H9 (cell line): ENCODE data around the gene SQOR. TPM values are rescaled to one million over a fixed set of nuclear protein-coding genes. Genes with fewer than 3 reads are reported as not detected.

Experiments
- DNase-seq: peaks from one replicate; pipeline ENCODE4 v3.0.0-alpha.2; 2017
- H2AFZ ChIP-seq: one replicate; pipeline ENCODE4 v1.6.1; 2013; ENCODE audit warnings: mild to moderate bottlenecking, low read length, control low read depth, moderate library complexity
- H2AK5ac ChIP-seq: 2 replicates; pipeline ENCODE4 v1.6.1; 2013; ENCODE audit warnings: low read length, control low read depth, mixed read lengths; ENCODE audit not compliant: insufficient read length
- H2BK120ac ChIP-seq: one replicate; pipeline ENCODE4 v1.6.1; 2013; ENCODE audit warnings: low read depth, mild to moderate bottlenecking, low read length, control low read depth, inconsistent platforms; ENCODE audit not compliant: poor library complexity, severe bottlenecking
- H2BK12ac ChIP-seq: 2 replicates; pipeline ENCODE4 v1.6.1; 2013; ENCODE audit warnings: low read length, control low read depth, mixed read lengths, low read depth; ENCODE audit not compliant: insufficient read length
- H2BK15ac ChIP-seq: 2 replicates; pipeline ENCODE4 v1.6.1; 2013; ENCODE audit warnings: low read depth, low read length, control low read depth
- H2BK20ac ChIP-seq: one replicate; pipeline ENCODE4 v1.6.1; 2013; ENCODE audit warnings: low read depth, mild to moderate bottlenecking, low read length, control low read depth, inconsistent platforms; ENCODE audit not compliant: poor library complexity, severe bottlenecking
- H2BK5ac ChIP-seq: 2 replicates; pipeline ENCODE4 v1.6.1; 2013; ENCODE audit warnings: low read length, control low read depth, mixed read lengths; ENCODE audit not compliant: insufficient read length
- H3K14ac ChIP-seq: 2 replicates; pipeline ENCODE4 v1.6.1; 2013; ENCODE audit warnings: low read length, control low read depth; ENCODE audit not compliant: insufficient read depth
- H3K18ac ChIP-seq: 2 replicates; pipeline ENCODE4 v1.6.1; 2013; ENCODE audit warnings: low read depth, mild to moderate bottlenecking, mixed read lengths, low read length, control low read depth; ENCODE audit not compliant: insufficient read length
- H3K23ac ChIP-seq: 2 replicates; pipeline ENCODE4 v1.6.1; 2013; ENCODE audit warnings: low read length, control low read depth, mixed read lengths, low read depth; ENCODE audit not compliant: insufficient read length
- H3K23me2 ChIP-seq: 2 replicates; pipeline ENCODE4 v1.6.1; 2013; ENCODE audit warnings: low read depth, mild to moderate bottlenecking, mixed read lengths, low read length, control low read depth; ENCODE audit not compliant: insufficient read length, poor library complexity, severe bottlenecking
- H3K27ac ChIP-seq: 2 replicates; pipeline ENCODE4 v1.5.1; 2013; ENCODE audit warnings: low read length, control low read depth, mixed read lengths, low read depth; ENCODE audit not compliant: insufficient read length
- H3K27me3 ChIP-seq: 2 replicates; pipeline ENCODE4 v1.6.1; 2013; ENCODE audit warnings: low read length, control low read depth, inconsistent platforms; ENCODE audit not compliant: insufficient read depth
- H3K4ac ChIP-seq: 2 replicates; pipeline ENCODE4 v1.6.1; 2013; ENCODE audit warnings: low read depth, mild to moderate bottlenecking, control low read depth, inconsistent platforms, low read length, moderate library complexity
- H3K4me1 ChIP-seq: 2 replicates; pipeline ENCODE4 v1.6.1; 2013; ENCODE audit warnings: low read length, control low read depth, inconsistent platforms; ENCODE audit not compliant: insufficient read depth
- H3K4me2 ChIP-seq: 2 replicates; pipeline ENCODE4 v1.6.1; 2013; ENCODE audit warnings: low read length, control low read depth, mixed read lengths; ENCODE audit not compliant: insufficient read length, insufficient read depth
- H3K56ac ChIP-seq: 2 replicates; pipeline ENCODE4 v1.6.1; 2013; ENCODE audit warnings: low read depth, mild to moderate bottlenecking, mixed read lengths, low read length, control low read depth; ENCODE audit not compliant: insufficient read length
- H3K79me1 ChIP-seq: 2 replicates; pipeline ENCODE4 v1.6.1; 2013; ENCODE audit warnings: low read depth, mild to moderate bottlenecking, moderate library complexity, low read length, control low read depth, inconsistent platforms; ENCODE audit not compliant: insufficient read depth, poor library complexity, severe bottlenecking
- H3K79me2 ChIP-seq: 2 replicates; pipeline ENCODE4 v1.6.1; 2013; ENCODE audit warnings: low read length, control low read depth, inconsistent platforms; ENCODE audit not compliant: insufficient read depth
- H3K9ac ChIP-seq: 2 replicates; pipeline ENCODE4 v1.6.1; 2013; ENCODE audit warnings: low read length, control low read depth, mixed read lengths; ENCODE audit not compliant: insufficient read length; ENCODE audit errors: extremely low read depth
- H3K9me3 ChIP-seq: one replicate; pipeline ENCODE4 v1.6.1; 2013; ENCODE audit warnings: low read depth, low read length, inconsistent platforms; ENCODE audit not compliant: control insufficient read depth
- H3T11ph ChIP-seq: one replicate; pipeline ENCODE4 v1.6.1; 2013; ENCODE audit warnings: mild to moderate bottlenecking, low read length, control low read depth, inconsistent platforms
- H4K20me1 ChIP-seq: one replicate; pipeline ENCODE4 v1.6.1; 2013; ENCODE audit not compliant: control insufficient read depth, insufficient read length, insufficient read depth
- H4K5ac ChIP-seq: 2 replicates; pipeline ENCODE4 v1.6.1; 2013; ENCODE audit warnings: low read depth, mild to moderate bottlenecking, mixed read lengths, low read length, control low read depth; ENCODE audit not compliant: insufficient read length
- H4K8ac ChIP-seq: replicated peaks from 2 replicates; pipeline ENCODE4 v1.6.1; 2013; ENCODE audit warnings: low read length, control low read depth, mixed read lengths, low read depth; ENCODE audit not compliant: insufficient read length
- H4K91ac ChIP-seq: 2 replicates; pipeline ENCODE4 v1.6.1; 2013; ENCODE audit warnings: low read depth, mild to moderate bottlenecking, moderate library complexity, mixed read lengths, low read length, control low read depth; ENCODE audit not compliant: insufficient read length
- H3K27ac Mint-ChIP-seq, 3 experiments: 2 replicates in 2 of 3; 3 replicates in 1 of 3; pipeline ENCODE4 v1.8.0; 2020 to 2021; ENCODE audit warnings: mixed read lengths in 3 of 3, mild to moderate bottlenecking in 1 of 3, moderate library complexity in 1 of 3
- H3K27me3 Mint-ChIP-seq: 2 replicates; pipeline ENCODE4 v1.8.0; 2021; ENCODE audit warnings: low read depth, mild to moderate bottlenecking, moderate library complexity, mixed read lengths
- H3K36me3 Mint-ChIP-seq, 3 experiments: 2 replicates in 2 of 3; 3 replicates in 1 of 3; pipeline ENCODE4 v1.8.0; 2020 to 2021; ENCODE audit warnings: low read depth in 3 of 3, mixed read lengths in 3 of 3; ENCODE audit not compliant: insufficient read depth in 1 of 3
- H3K4me1 Mint-ChIP-seq, 2 experiments: 2 replicates each; pipeline ENCODE4 v1.8.0; 2020; ENCODE audit warnings: mixed read lengths in 2 of 2
- H3K4me3 Mint-ChIP-seq, 2 experiments: 2 replicates in 1 of 2; 3 replicates in 1 of 2; pipeline ENCODE4 v1.8.0; 2020 to 2021; ENCODE audit warnings: mild to moderate bottlenecking in 2 of 2, mixed read lengths in 2 of 2, moderate library complexity in 1 of 2
- H3K9me3 Mint-ChIP-seq, 2 experiments: 2 replicates in 1 of 2; 3 replicates in 1 of 2; pipeline ENCODE4 v1.8.0; 2020; ENCODE audit warnings: mild to moderate bottlenecking in 2 of 2, mixed read lengths in 2 of 2, moderate library complexity in 1 of 2
- CTCF ChIP-seq: fragments of 200-600 bp; sonication (generic); conservative IDR thresholded peaks from 3 replicates; pipeline ENCODE4 v1.8.0; 2021; ENCODE audit warnings: antibody characterized with exemption, mild to moderate bottlenecking
- WGBS: extraction: QIAGEN DNeasy Blood & Tissue Kit; methylation state at CpG from one replicate; pipeline ENCODE4 v1.1.7; 2013; ENCODE audit warnings: missing lambda C conversion rate, low lambda C conversion rate, mixed read lengths; ENCODE audit not compliant: insufficient read length; ENCODE audit errors: extremely low coverage; 5-methylcytosine and 5-hydroxymethylcytosine counted together
- total RNA-seq: library from RNA; stranded (reverse); gene quantifications from 2 replicates; pipeline ENCODE4 v1.2.1, GENCODE V29; 2021

Gene SQOR
- total RNA-seq, 1 experiment from 2014 or later = 0.17 TPM

GRCh38 chr15:45670091-45670490, 35.3 kb downstream of the SQOR start:
- no peaks in the 10 kb centered on the region for H3K79me1 ChIP-seq
- H3K18ac ChIP-seq = no peak overlapping the region
- Mint-ChIP-seq H3K36me3 (no peaks in the 10 kb centered on the region), H3K4me1 (no peaks in the 10 kb centered on the region), H3K9me3 (no peaks in the 10 kb centered on the region), H3K27ac (no peak overlapping the region), H3K4me3 (no peak overlapping the region), H3K27me3 (no peaks in the 10 kb centered on the region; the same call in 1 of the 2 replicates)
- DNase-seq = no peak
- H3K4me1 ChIP-seq = no peaks in the 10 kb centered on the region
- H4K8ac ChIP-seq = no peak overlapping the region
- H3K27me3 ChIP-seq = no peaks in the 10 kb centered on the region
- H2AFZ ChIP-seq = no peak overlapping the region
- H3K9ac ChIP-seq = no peak overlapping the region
- no peak overlapping the region for H2BK120ac ChIP-seq
- no peak overlapping the region for H3K4ac ChIP-seq
- no peak overlapping the region for H3T11ph ChIP-seq
- H2BK15ac ChIP-seq = no peak overlapping the region
- no peak overlapping the region for H4K91ac ChIP-seq
- H4K5ac ChIP-seq = no peak overlapping the region
- no peak overlapping the region for H2BK5ac ChIP-seq
- no CpG with 5 or more reads among the region's 5 CpGs for WGBS
- no peaks in the 10 kb centered on the region for H3K23me2 ChIP-seq
- no peaks in the 10 kb centered on the region for H3K9me3 ChIP-seq
- H2BK12ac ChIP-seq = no peak overlapping the region
- no peak overlapping the region for H3K14ac ChIP-seq
- H3K56ac ChIP-seq = no peak overlapping the region
- H3K23ac ChIP-seq = no peak overlapping the region
- H3K4me2 ChIP-seq = no peak overlapping the region
- H3K27ac ChIP-seq = no peak overlapping the region
- no peaks in the 10 kb centered on the region for H3K79me2 ChIP-seq
- no peak overlapping the region for H2BK20ac ChIP-seq
- no peaks in the 10 kb centered on the region for H4K20me1 ChIP-seq
- TF ChIP-seq CTCF = no peak
- H2AK5ac ChIP-seq = no peak overlapping the region
